ENCODE results near the gene CENPB. TPM values are rescaled to one million over a fixed set of nuclear protein-coding genes. Genes with fewer than 3 reads are reported as not detected.

CENPB gene
- total and polyA plus RNA-seq, 2 of the 4 experiments (the other 2 are of a cell fraction) = 45.7 to 59.1 TPM

DNA sequence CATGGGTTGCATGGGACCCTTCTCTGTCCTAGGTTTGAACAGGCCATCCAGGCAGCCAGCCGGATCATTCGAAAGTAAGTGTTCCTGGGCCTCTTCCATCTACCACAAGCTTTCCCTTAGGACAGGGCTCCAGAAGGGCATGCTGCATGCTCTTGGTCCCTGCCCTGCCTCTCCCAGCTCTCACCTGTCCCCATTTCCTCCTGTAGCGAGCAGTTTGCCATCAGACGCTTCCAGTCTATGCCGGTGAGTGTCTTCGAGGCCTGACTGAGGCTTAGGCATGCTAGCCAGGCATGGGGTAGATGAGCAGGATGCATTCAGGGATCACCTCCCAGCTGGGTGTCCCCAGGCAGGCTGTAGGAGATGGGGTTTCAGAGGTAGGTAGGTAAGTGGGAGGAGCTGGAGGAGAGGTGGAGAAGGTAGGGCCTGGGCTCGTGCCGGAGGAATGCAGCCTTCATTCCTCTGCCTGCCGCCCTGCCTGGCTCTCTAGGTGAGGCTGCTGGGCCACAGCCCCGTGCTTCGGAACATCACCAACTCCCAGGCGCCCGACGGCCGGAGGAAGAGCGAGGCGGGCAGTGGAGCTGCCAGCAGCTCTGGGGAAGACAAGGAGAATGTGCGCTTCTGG, 13.8 kb upstream of the CENPB start:
- no peak overlapping the region; the same call in 1 of the 2 replicates for H4K91ac ChIP-seq (ENCODE audit: insufficient read depth, low read depth, low read length)
- H2AK9ac ChIP-seq (replicated peaks; ENCODE audit: low read depth, low read length, poor library complexity) = peak overlapping the region; percentile 94
- H3K36me3 ChIP-seq (ENCODE audit: control insufficient read depth, insufficient read depth, low read length) = peaks cover 63% of the 10 kb centered on the region
- no peak overlapping the region for H4K5ac ChIP-seq (ENCODE audit: low read depth, low read length)
- H3K4me3 ChIP-seq (ENCODE audit: insufficient read depth, low read depth, low read length) = no peak overlapping the region
- no peak overlapping the region for H2BK15ac ChIP-seq (ENCODE audit: low read depth, low read length)
- H2BK120ac ChIP-seq (ENCODE audit: low read depth, low read length) = no peak overlapping the region
- in situ Hi-C loops (cut with MboI; ENCODE audit: low sequenced_read_pairs) (no loop called here), dilution Hi-C loops (cut with HindIII; ENCODE audit: low sequenced_read_pairs, unreplicated experiment) (no loop called here), intact Hi-C loops (cut with micrococcal nuclease) (no loop called here)
- no peaks in the 10 kb centered on the region for H3K9me3 ChIP-seq (ENCODE audit: control insufficient read depth, insufficient read depth, low read length)
- CTCF ChIA-PET = no interaction called here
- BruUV-seq (replicated peaks) = no TSS peak
- peak overlapping the region; percentile 28; the same call in 1 of the 2 replicates for H2BK20ac ChIP-seq (ENCODE audit: low read depth, low read length)
- H3K79me1 ChIP-seq (ENCODE audit: low read depth in 1 of 2, low read length in 2 of 2) = peaks cover 43 to 91% of the 10 kb centered on the region in 2 experiments
- no peak for DNase-seq
- H3K27me3 ChIP-seq (ENCODE audit: control insufficient read depth, insufficient read depth, low read length) = no peaks in the 10 kb centered on the region
- H3K4me2 ChIP-seq (ENCODE audit: low read depth, low read length) = no peak overlapping the region
- H4K8ac ChIP-seq (ENCODE audit: low read depth in 2 of 2, low read length in 2 of 2) = peak overlapping the region in 1 of 2 experiments; percentile 22; a peak in 1 of 4 replicates
- no peak for ATAC-seq (ENCODE audit: low read depth)
- POLR2A ChIA-PET (ENCODE audit: unreplicated experiment) = interaction anchor here (0.5 kb wide), 1 partner anchor 92 kb away, joined by 9 read pairs; no protein-coding TSS in a partner anchor
- peak overlapping the region; percentile 33 for H2AFZ ChIP-seq (replicated peaks; ENCODE audit: low read length, poor library complexity)
- peak overlapping the region; percentile 52; the same call in 1 of the 2 replicates for H3K4ac ChIP-seq (ENCODE audit: low read depth, low read length)
- H4K20me1 ChIP-seq (ENCODE audit: insufficient read depth, low read length) = no peaks in the 10 kb centered on the region
- no peak overlapping the region for H3K23ac ChIP-seq (ENCODE audit: low read depth, low read length)
- no peak overlapping the region for H3K9ac ChIP-seq (ENCODE audit: low read depth, low read length)
- H3K18ac ChIP-seq (ENCODE audit: low read depth, low read length) = no peak overlapping the region
- H3K14ac ChIP-seq (replicated peaks; ENCODE audit: low read depth, low read length) = 0 out of 2 replicates have a peak overlapping the region, but pooled peaks have one; percentile 22
- peaks cover 28% of the 10 kb centered on the region for H3K4me1 ChIP-seq (ENCODE audit: control insufficient read depth, insufficient read depth, low read length)
- H3K56ac ChIP-seq (ENCODE audit: extremely low read depth, insufficient read depth, low read length) = no peak overlapping the region
- peaks cover 29% of the 10 kb centered on the region for H3K9me1 ChIP-seq (ENCODE audit: insufficient read depth, low read length)
- H3K27ac ChIP-seq (ENCODE audit: insufficient read depth, low read length) = peak overlapping the region; percentile 13; the same call in 1 of the 2 replicates
- no peak overlapping the region for H2BK5ac ChIP-seq (ENCODE audit: low read depth, low read length, poor library complexity, severe bottlenecking)
- 94% methylated on average over 8 of the region's 18 CpGs; no CpG with 5 or more reads in 1 of the 2 experiments for whole genome bisulfite sequencing, 2 experiments (ENCODE audit: extremely low coverage in 2 of 2, insufficient read length in 1 of 2)
- H2AK5ac ChIP-seq (ENCODE audit: low read depth, low read length) = peak overlapping the region; percentile 79
- TF ChIP-seq RCOR1 (IDR thresholded peaks at IDR 0.05; ENCODE audit: insufficient replicate concordance, low read length) = no peak
- no peak for TF ChIP-seq MAFK (IDR thresholded peaks at IDR 0.05; ENCODE audit: low read depth, low read length)
- no peak for TF ChIP-seq ELK1 (IDR thresholded peaks at IDR 0.05; ENCODE audit: borderline replicate concordance, low read depth, low read length)
- TF ChIP-seq BHLHE40 (IDR thresholded peaks at IDR 0.05; ENCODE audit: low read depth, low read length) = no peak
- no peak for TF ChIP-seq CEBPB (IDR thresholded peaks at IDR 0.05; ENCODE audit: low read depth, low read length)
- no peak for TF ChIP-seq SMC3 (IDR thresholded peaks at IDR 0.05; ENCODE audit: low read depth, low read length)
- no peak for TF ChIP-seq CHD1 (IDR thresholded peaks at IDR 0.05; ENCODE audit: low read depth, low read length)
- no peak for TF ChIP-seq NFE2L2 (IDR thresholded peaks at IDR 0.05; ENCODE audit: low read depth, low read length)
- no peak for TF ChIP-seq FOS (IDR thresholded peaks at IDR 0.05; ENCODE audit: low read depth, low read length)
- no peak for TF ChIP-seq RFX5 (IDR thresholded peaks at IDR 0.05; ENCODE audit: low read depth, low read length)
- TF ChIP-seq CTCF (conservative IDR thresholded peaks at IDR 0.05; ENCODE audit: low read depth, low read length) = no peak
- TF ChIP-seq MAZ (IDR thresholded peaks at IDR 0.05; ENCODE audit: borderline replicate concordance, low read depth, low read length) = no peak
- no peak for TF ChIP-seq POLR2A (IDR thresholded peaks at IDR 0.05; ENCODE audit: low read depth, low read length)
- TF ChIP-seq RAD21 (IDR thresholded peaks at IDR 0.05; ENCODE audit: low read length) = no peak
- no peak for TF ChIP-seq MXI1 (IDR thresholded peaks at IDR 0.05; ENCODE audit: borderline replicate concordance, low read depth, low read length)

All from IMR-90 (cell line).